Spleen (tissue), 7 donors: Measurements from ENCODE around the gene BEST1.

Experiments
- CTCF ChIP-seq, 11 experiments: fragments of 200-600 bp in 7 of 11; fragments of 450-650 bp in 4 of 11; sonication (generic) in 4 of 11; IDR thresholded peaks in 8 of 11; conservative IDR thresholded peaks in 3 of 11; 1 replicate in 7 of 11; 2 replicates in 4 of 11; pipeline versions ENCODE4 v1.4.0 to v1.8.0; 2016 to 2021; ENCODE audit warnings: antibody characterized with exemption in 11 of 11, inconsistent platforms in 4 of 11, mild to moderate bottlenecking in 1 of 11
- POLR2A ChIP-seq, 3 donors: fragments of 450-650 bp; IDR thresholded peaks; one replicate each; pipeline ENCODE4 v1.5.1; 2017; ENCODE audit warnings: antibody characterized with exemption in 3 of 3, mild to moderate bottlenecking in 1 of 3
- donor health status: DM: no; HTN: no; CAD: no; lungs with moderate emphysema.
- donor health status: DM: no; HTN: no; CAD: no.
- donor health status: DM: no; HTN: no; CAD: no.

DNA sequence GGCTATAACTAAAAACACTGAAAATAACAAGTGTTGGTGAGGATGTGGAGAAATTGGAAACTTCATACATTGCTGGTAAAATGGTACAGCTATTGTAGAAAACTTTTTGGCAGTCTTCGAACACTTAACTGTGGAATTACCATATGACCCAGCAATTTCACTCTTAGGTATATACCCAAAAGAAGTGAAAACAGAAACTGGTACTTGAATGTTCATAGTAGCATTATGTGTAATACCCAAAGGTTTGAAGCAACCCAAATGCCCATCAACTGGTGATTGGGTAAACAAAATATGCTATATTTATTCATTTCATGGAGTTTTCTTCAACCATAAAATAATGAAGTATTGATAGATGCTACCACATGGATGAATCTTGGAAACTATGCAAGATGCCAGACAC, 58.0 kb downstream of the BEST1 start:
- TF ChIP-seq CTCF (IDR thresholded peaks at IDR 0.05 in 8 of 11, conservative IDR thresholded peaks at IDR 0.05 in 3 of 11) (no peak), POLR2A (IDR thresholded peaks at IDR 0.05) (no peak)
